Measurements from ENCODE around the gene CETN1.

CETN1 gene

GRCh38 chr18:543447-544078 is 36.6 kb upstream of the CETN1 start:
- Histone ChIP-seq H3K4me3 (IDR thresholded peaks at IDR 0.05; ENCODE audit: insufficient read depth, low read depth, low read length) (no peak overlapping the region), H3K79me2 (ENCODE audit: insufficient read depth, low read depth) (no peaks in the 10 kb centered on the region), H4K20me1 (ENCODE audit: insufficient read depth) (no peaks in the 10 kb centered on the region), H3K27me3 (ENCODE audit: insufficient read depth, low read depth) (no peaks in the 10 kb centered on the region), H3K9ac (no peak overlapping the region), H3K4me2 (no peak overlapping the region), H3K36me3 (ENCODE audit: insufficient read depth) (no peaks in the 10 kb centered on the region), H3K27ac (no peak overlapping the region), H3K4me1 (ENCODE audit: low read depth, poor library complexity, severe bottlenecking) (no peaks in the 10 kb centered on the region), H2AFZ (ENCODE audit: low read depth) (no peak overlapping the region)
- TF ChIP-seq CTCF (conservative IDR thresholded peaks at IDR 0.05; ENCODE audit: low read depth, low read length): no peak

GRCh38 chr18:549967-550366 is 30.2 kb upstream of the CETN1 start:
- Histone ChIP-seq H3K79me2 (ENCODE audit: insufficient read depth, low read depth) (no peaks in the 10 kb centered on the region), H3K36me3 (ENCODE audit: insufficient read depth) (no peaks in the 10 kb centered on the region)
- no peak for TF ChIP-seq CTCF (conservative IDR thresholded peaks at IDR 0.05; ENCODE audit: low read depth, low read length)

GRCh38 chr18:551404-552061 is 28.6 kb upstream of the CETN1 start:
- no peaks in the 10 kb centered on the region for H3K79me2 ChIP-seq (ENCODE audit: insufficient read depth, low read depth)
- no peaks in the 10 kb centered on the region for H3K27me3 ChIP-seq (ENCODE audit: insufficient read depth, low read depth)
- no peak overlapping the region for H3K9ac ChIP-seq
- H4K20me1 ChIP-seq (ENCODE audit: insufficient read depth): no peaks in the 10 kb centered on the region
- no peaks in the 10 kb centered on the region for H3K36me3 ChIP-seq (ENCODE audit: insufficient read depth)
- no peaks in the 10 kb centered on the region for H3K4me1 ChIP-seq (ENCODE audit: low read depth, poor library complexity, severe bottlenecking)
- no peak overlapping the region for H3K4me2 ChIP-seq
- no peak for TF ChIP-seq CTCF (conservative IDR thresholded peaks at IDR 0.05; ENCODE audit: low read depth, low read length)
- no peak overlapping the region for H3K4me3 ChIP-seq (IDR thresholded peaks at IDR 0.05; ENCODE audit: insufficient read depth, low read depth, low read length)
- no peak overlapping the region for H3K27ac ChIP-seq
- H2AFZ ChIP-seq (ENCODE audit: low read depth): no peak overlapping the region

More at GRCh38 chr18:549967-550366, 30.2 kb upstream of the CETN1 start:
- Histone ChIP-seq H3K27ac (no peak overlapping the region), H4K20me1 (ENCODE audit: insufficient read depth) (no peaks in the 10 kb centered on the region), H2AFZ (ENCODE audit: low read depth) (no peak overlapping the region), H3K4me1 (ENCODE audit: low read depth, poor library complexity, severe bottlenecking) (no peaks in the 10 kb centered on the region), H3K9ac (no peak overlapping the region), H3K4me3 (IDR thresholded peaks at IDR 0.05; ENCODE audit: insufficient read depth, low read depth, low read length) (no peak overlapping the region), H3K27me3 (ENCODE audit: insufficient read depth, low read depth) (no peaks in the 10 kb centered on the region), H3K4me2 (no peak overlapping the region)

- Histone ChIP-seq H3K36me3 (ENCODE audit: insufficient read depth) (no peaks in the 10 kb centered on the region), H3K27ac (no peak overlapping the region), H4K20me1 (ENCODE audit: insufficient read depth) (no peaks in the 10 kb centered on the region), H3K9ac (no peak overlapping the region), H2AFZ (ENCODE audit: low read depth) (no peak overlapping the region), H3K27me3 (ENCODE audit: insufficient read depth, low read depth) (no peaks in the 10 kb centered on the region), H3K4me3 (IDR thresholded peaks at IDR 0.05; ENCODE audit: insufficient read depth, low read depth, low read length) (no peak overlapping the region), H3K4me2 (no peak overlapping the region), H3K4me1 (ENCODE audit: low read depth, poor library complexity, severe bottlenecking) (no peaks in the 10 kb centered on the region), H3K79me2 (ENCODE audit: insufficient read depth, low read depth) (no peaks in the 10 kb centered on the region)
- TF ChIP-seq CTCF (conservative IDR thresholded peaks at IDR 0.05; ENCODE audit: low read depth, low read length): no peak
These were observed 24.3 kb upstream of the CETN1 start for GRCh38 chr18:555705-556457.

Measured in KMS-11 (cell line).